Measurements from ENCODE around the gene HELZ.

DNA sequence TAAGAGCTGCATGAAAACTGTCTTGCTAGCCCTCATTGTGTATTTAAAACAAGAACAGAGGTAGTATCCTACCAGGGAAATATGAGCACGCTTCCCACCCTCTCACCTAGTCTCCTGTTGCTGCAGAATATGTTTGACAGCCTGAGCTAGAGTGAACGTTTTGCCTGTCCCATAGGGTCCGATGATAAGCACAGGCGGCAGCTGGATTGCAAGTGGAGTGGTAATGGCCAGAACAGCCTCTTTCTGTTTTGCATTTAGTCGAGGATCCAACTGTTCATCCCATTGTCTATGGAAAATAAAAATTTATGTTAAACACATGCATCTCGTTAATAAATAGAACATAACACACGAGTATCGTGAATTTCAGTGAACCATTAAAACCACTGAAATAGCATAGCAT, 84.2 kb downstream of the HELZ start:
- TF ChIP-seq RXRA (IDR thresholded peaks at IDR 0.05): no peak
- TF ChIP-seq, protein P1, sequence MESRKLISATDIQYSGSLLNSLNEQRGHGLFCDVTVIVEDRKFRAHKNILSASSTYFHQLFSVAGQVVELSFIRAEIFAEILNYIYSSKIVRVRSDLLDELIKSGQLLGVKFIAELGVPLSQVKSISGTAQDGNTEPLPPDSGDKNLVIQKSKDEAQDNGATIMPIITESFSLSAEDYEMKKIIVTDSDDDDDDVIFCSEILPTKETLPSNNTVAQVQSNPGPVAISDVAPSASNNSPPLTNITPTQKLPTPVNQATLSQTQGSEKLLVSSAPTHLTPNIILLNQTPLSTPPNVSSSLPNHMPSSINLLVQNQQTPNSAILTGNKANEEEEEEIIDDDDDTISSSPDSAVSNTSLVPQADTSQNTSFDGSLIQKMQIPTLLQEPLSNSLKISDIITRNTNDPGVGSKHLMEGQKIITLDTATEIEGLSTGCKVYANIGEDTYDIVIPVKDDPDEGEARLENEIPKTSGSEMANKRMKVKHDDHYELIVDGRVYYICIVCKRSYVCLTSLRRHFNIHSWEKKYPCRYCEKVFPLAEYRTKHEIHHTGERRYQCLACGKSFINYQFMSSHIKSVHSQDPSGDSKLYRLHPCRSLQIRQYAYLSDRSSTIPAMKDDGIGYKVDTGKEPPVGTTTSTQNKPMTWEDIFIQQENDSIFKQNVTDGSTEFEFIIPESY (IDR thresholded peaks at IDR 0.05): no peak
- TF ChIP-seq HNF4G (IDR thresholded peaks at IDR 0.05): no peak
- TF ChIP-seq CTCF (IDR thresholded peaks at IDR 0.05; ENCODE audit: low read depth, low read length, missing input control): no peak
- TF ChIP-seq, protein P2, sequence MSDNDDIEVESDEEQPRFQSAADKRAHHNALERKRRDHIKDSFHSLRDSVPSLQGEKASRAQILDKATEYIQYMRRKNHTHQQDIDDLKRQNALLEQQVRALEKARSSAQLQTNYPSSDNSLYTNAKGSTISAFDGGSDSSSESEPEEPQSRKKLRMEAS (IDR thresholded peaks at IDR 0.05): no peak
